Astrocyte of the spinal cord (primary cell): ENCODE measurements around the gene PIPOX.

Experiments used
- DNase-seq: peaks from one replicate; pipeline ENCODE4 v3.0.0; 2011; ENCODE audit warnings: low read depth, low spot score
- H3K4me3 ChIP-seq: 2 replicates; pipeline ENCODE4 v1.5.1; 2011; ENCODE audit warnings: low read depth, mild to moderate bottlenecking, low read length, moderate library complexity
- CTCF ChIP-seq: IDR thresholded peaks from 2 replicates; pipeline ENCODE4 v1.5.1; 2012; ENCODE audit warnings: low read depth, mild to moderate bottlenecking, low read length, inconsistent platforms
- in situ Hi-C: cut with HindIII; loops from 2 replicates; pipeline ENCODE4 v1.10.0; 2017; ENCODE audit warnings: low sequenced_read_pairs

PIPOX gene

GRCh38 chr17:29042679-29043538 lies at the start of gene PIPOX:
Gene PIPOX, plus strand, starts transcription at chr17:29043141. Its CDS starts 85 bp downstream, at chr17:29043226.
- H3K4me3 ChIP-seq: no peak within 1 kb of the TSS
- DNase-seq: peak; percentile 61
- in situ Hi-C loops: no loop called here
- TF ChIP-seq CTCF: peak; percentile 40

GRCh38 chr17:28993645-28994426 lies 49.1 kb upstream of the PIPOX start:
- TF ChIP-seq CTCF: no peak
- DNase-seq: no peak
- H3K4me3 ChIP-seq: no peak overlapping the region
- in situ Hi-C loops: no loop called here

- no peak overlapping the region for H3K4me3 ChIP-seq
- DNase-seq: no peak
- in situ Hi-C loops: no loop called here
- no peak for TF ChIP-seq CTCF
These were observed 46.3 kb upstream of the PIPOX start for GRCh38 chr17:28996554-28997096.

GRCh38 chr17:28997806-28998205 lies 45.1 kb upstream of the PIPOX start:
- TF ChIP-seq CTCF: no peak
- no peak for DNase-seq
- in situ Hi-C loops: no loop called here
- no peak overlapping the region for H3K4me3 ChIP-seq

GRCh38 chr17:28999206-28999605 lies 43.7 kb upstream of the PIPOX start:
- no peak for DNase-seq
- no peak overlapping the region for H3K4me3 ChIP-seq
- in situ Hi-C loops: no loop called here
- no peak for TF ChIP-seq CTCF

- in situ Hi-C loops: no loop called here
- no peak for TF ChIP-seq CTCF
- no peak overlapping the region for H3K4me3 ChIP-seq
- DNase-seq: no peak
These were observed 42.0 kb upstream of the PIPOX start for GRCh38 chr17:29000973-29001372.
